Measurements from ENCODE around the gene PHLDB1.
"Not testable (repeated sequence)": the region's sequence is repeated elsewhere in the genome, so short reads cannot be mapped to it uniquely, and the experiment has no call there.

Gene PHLDB1

GRCh38 chr11:118592616-118593367, 14.6 kb upstream of the PHLDB1 start:
- TF ChIP-seq CTCF (conservative IDR thresholded peaks at IDR 0.05; ENCODE audit: low read depth) = no peak
- DNase-seq (ENCODE audit: low spot score) = no peak
- CTCF ChIA-PET = interaction anchor here (0.7 kb wide), 1 partner anchor 408 kb away, joined by 3 read pairs; no protein-coding TSS in a partner anchor
- no peak overlapping the region for H3K27ac ChIP-seq
- POLR2A ChIA-PET (ENCODE audit: low non-redundant PET) = interaction anchor here (0.6 kb wide), 1 partner anchor 55 kb away, joined by 5 read pairs; no protein-coding TSS in a partner anchor

DNA sequence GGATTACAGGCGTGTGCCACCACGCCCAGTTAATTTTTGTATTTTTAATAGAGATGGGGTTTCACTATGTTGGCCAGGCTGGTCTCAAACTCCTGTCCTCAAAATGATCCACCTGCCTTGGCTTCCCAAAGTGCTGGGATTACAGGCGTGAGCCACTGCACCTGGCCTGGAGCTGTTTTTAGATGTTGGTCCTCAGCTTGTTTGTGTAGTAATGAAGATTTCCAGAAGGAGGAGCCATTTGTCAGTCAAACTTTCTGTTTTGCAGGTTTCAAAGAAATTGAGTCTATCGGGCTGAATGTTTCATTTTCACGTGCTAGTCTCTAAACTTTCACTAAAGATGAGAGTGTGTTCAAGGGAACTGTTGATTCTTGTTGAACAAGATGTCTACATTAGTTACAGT, 12.4 kb upstream of the PHLDB1 start:
- peak; percentile 64 for TF ChIP-seq CTCF (conservative IDR thresholded peaks at IDR 0.05; ENCODE audit: low read depth)
- H3K27ac ChIP-seq = peak overlapping the region; percentile 39
- CTCF ChIA-PET = interaction anchor here (0.6 to 2.0 kb wide), 9 partner anchors 10 to 172 kb away, joined by 3 to 7 read pairs (median 4); no protein-coding TSS in a partner anchor
- DNase-seq (ENCODE audit: low spot score) = peak; percentile 25
- POLR2A ChIA-PET (ENCODE audit: low non-redundant PET) = not testable (repeated sequence)

DNA sequence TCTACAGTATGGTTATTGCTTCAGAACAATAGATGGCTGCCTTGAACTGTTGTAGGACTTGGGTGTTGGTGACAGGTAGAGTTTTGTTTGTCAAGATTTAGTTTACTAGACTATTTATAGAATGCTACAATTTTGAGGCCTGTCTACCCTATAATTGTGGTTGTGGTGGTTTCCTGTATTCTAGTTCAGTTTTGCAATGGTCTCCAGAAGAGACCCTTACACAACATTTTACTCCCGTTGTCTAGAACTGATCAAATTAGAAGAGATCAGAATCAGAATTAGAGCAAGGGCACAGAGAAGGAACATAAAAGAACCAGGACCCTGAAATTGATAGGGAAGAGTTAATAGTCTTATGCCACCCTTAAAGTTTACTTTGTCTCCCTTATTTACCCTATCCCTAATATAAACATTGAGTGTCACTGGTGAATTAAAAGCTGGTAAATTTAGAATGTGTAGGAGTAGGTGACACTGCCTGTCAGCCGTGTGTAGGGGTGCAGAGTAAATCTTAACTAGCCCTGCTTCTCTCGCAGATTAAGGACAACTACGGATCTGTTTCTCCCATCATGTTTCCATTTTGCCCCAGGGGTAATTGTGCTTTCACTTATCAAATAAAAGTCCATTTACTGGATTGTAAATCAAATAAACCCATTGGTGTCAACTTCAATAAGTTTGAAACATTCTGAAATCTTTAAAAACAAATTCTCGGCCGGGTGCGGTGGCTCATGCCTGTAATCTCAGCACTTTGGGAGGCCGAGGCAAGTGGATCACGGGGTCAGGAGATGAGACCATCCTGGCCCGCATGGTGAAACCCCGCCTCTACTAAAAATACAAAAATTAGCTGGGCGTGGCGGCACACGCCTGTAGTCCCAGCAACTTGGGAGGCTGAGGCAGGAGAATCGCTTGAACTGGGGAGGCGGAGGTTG, 10.9 kb upstream of the PHLDB1 start:
- TF ChIP-seq CTCF (conservative IDR thresholded peaks at IDR 0.05; ENCODE audit: low read depth) = no peak
- H3K27ac ChIP-seq = no peak overlapping the region
- CTCF ChIA-PET = no interaction called here
- no peak for DNase-seq (ENCODE audit: low spot score)
- POLR2A ChIA-PET (ENCODE audit: low non-redundant PET) = no interaction called here

DNA sequence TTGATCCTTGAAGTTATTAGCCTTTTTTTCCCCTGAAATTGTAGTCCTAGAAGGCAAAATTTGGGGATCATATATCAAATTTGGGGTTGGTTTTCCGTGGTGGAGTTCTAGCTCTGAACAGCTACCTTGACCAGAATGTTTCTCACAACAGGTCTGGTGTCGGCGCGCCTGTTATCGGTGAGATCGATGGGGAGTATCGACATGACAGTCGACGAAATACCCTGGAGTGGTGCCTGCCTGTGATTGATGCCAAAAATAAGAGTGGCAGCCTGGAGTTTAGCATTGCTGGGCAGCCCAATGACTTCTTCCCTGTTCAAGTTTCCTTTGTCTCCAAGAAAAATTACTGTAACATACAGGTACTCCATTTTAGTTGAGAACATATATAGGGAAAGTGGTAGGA, 9.9 kb upstream of the PHLDB1 start:
- no peak for DNase-seq (ENCODE audit: low spot score)
- CTCF ChIA-PET = interaction anchor here (1.0 kb wide), 1 partner anchor 62 kb away, joined by 3 read pairs; no protein-coding TSS in a partner anchor
- no peak overlapping the region for H3K27ac ChIP-seq
- TF ChIP-seq CTCF (conservative IDR thresholded peaks at IDR 0.05; ENCODE audit: low read depth) = no peak
- POLR2A ChIA-PET (ENCODE audit: low non-redundant PET) = no interaction called here

DNA sequence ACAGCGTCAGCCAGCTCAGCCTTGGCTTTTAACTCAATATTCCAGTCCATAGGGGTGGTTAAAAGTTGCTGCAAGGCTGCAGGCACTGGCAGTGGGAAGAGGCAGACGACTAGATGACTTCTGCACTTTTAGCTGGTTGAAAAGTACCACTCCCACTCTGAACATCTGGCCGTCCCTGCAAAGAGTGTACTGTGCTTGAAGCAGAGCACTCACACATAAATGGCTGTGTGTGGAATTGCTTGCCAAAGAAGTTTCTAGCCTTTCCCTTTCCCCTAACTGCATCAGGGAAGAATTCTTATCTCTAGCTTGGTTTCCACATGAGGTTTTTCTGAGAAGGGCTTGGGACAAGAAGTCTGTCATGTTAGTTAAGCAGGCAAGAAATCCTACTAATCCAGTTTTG, 5.1 kb upstream of the PHLDB1 start:
- TF ChIP-seq CTCF (conservative IDR thresholded peaks at IDR 0.05; ENCODE audit: low read depth) = no peak
- CTCF ChIA-PET = interaction anchor here (0.6 to 0.7 kb wide), 2 partner anchors 22 to 1911 kb away, joined by 3 to 5 read pairs; no protein-coding TSS in a partner anchor
- DNase-seq (ENCODE audit: low spot score) = no peak
- POLR2A ChIA-PET (ENCODE audit: low non-redundant PET) = no interaction called here
- H3K27ac ChIP-seq = no peak overlapping the region

DNA sequence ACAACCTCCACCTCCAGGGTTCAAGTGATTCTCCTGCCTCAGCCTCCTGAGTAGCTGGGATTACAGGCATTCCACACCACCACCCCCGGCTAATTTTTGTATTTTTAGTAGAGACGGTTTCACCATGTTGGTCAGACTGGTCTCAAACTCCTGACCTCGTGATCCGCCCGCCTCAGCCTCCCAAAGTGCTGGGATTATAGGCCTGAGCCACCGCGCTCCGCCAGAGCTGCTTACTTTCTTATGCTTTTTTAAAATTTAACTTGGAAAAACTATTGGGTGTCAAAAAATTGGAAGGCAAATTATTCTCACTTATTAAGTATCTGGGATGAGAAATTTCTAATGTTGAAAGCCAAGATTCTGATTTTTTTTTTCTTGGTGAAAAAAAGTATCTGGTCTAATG, 3.7 kb upstream of the PHLDB1 start:
- H3K27ac ChIP-seq = peak overlapping the region; percentile 40
- DNase-seq (ENCODE audit: low spot score) = not testable (repeated sequence)
- ChIA-PET POLR2A (ENCODE audit: low non-redundant PET) (interaction anchor here (1.1 kb wide), 1 partner anchor 16 kb away, joined by 3 read pairs; no protein-coding TSS in a partner anchor), CTCF (interaction anchor here (0.9 to 4.6 kb wide), 4 partner anchors 9 to 354 kb away, joined by 3 to 25 read pairs (median 6); no protein-coding TSS in a partner anchor)

Measured in RWPE1 (cell line).